ENCODE measurements around the gene NFKBIA. TPM values are rescaled to one million over a fixed set of nuclear protein-coding genes. Genes with fewer than 3 reads are reported as not detected.
"Not testable (repeated sequence)": the region's sequence is repeated elsewhere in the genome, so short reads cannot be mapped to it uniquely, and the experiment has no call there.

Gene NFKBIA
- total RNA-seq, 1 donor from 2014 or later = 78.0 TPM

DNA sequence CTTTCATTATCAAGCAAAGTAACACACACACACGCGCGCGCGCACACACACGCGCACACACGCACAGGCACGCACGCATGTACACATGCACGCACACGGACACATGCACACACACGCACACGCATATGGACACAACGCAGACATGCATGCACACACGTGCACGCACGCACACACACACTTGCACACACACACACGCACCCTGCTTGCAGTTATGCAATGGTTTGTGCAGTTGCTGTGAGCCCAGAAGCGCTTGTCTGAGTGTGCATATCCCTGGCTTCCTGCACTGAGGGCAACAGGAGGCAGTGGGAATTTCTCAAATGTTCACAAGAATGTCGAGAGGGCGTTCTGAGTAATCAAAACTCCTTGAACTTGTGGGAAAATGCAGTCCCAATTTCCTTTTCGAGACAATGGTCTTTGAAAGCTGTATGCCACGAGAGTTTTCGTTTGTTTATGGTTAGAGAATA is 41.6 kb downstream of the NFKBIA start:
- Histone ChIP-seq H3K9me3 (replicated peaks) (no peaks in the 10 kb centered on the region), H3K4me1 (peaks cover 38% of the 10 kb centered on the region), H3K27me3 (ENCODE audit: low read depth) (no peaks in the 10 kb centered on the region), H3K36me3 (no peaks in the 10 kb centered on the region), H3K4me3 (no peak overlapping the region), H3K27ac (replicated peaks) (peak overlapping the region; percentile 46)
- intact Hi-C loops (cut with micrococcal nuclease) = no loop called here
- no peak for DNase-seq
- TF ChIP-seq, protein P1, sequence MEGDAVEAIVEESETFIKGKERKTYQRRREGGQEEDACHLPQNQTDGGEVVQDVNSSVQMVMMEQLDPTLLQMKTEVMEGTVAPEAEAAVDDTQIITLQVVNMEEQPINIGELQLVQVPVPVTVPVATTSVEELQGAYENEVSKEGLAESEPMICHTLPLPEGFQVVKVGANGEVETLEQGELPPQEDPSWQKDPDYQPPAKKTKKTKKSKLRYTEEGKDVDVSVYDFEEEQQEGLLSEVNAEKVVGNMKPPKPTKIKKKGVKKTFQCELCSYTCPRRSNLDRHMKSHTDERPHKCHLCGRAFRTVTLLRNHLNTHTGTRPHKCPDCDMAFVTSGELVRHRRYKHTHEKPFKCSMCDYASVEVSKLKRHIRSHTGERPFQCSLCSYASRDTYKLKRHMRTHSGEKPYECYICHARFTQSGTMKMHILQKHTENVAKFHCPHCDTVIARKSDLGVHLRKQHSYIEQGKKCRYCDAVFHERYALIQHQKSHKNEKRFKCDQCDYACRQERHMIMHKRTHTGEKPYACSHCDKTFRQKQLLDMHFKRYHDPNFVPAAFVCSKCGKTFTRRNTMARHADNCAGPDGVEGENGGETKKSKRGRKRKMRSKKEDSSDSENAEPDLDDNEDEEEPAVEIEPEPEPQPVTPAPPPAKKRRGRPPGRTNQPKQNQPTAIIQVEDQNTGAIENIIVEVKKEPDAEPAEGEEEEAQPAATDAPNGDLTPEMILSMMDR (IDR thresholded peaks at IDR 0.05; ENCODE audit: borderline replicate concordance) = no peak

DNA sequence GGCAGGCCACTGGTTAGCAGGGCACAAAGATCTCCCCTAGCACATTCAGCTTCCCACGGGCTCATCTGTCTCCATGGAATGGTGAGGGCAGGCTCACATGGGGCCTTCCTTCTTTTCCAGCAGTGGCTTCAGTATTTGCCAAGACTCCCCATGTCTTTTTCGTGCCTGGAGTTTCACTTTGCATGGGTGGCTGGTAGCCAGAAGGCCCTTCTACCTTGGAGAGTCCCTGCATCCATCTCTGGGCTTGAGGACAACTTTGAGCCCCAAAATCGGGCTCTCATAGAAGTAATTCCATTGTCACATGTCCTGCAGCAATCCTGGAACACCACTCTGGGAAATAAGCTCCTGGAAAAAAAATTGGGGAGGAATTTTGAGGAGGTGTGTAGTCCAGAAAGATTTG is 42.1 kb downstream of the NFKBIA start:
- TF ChIP-seq, protein P1 (IDR thresholded peaks at IDR 0.05; ENCODE audit: borderline replicate concordance) = no peak
- intact Hi-C loops (cut with micrococcal nuclease) = no loop called here
- Histone ChIP-seq H3K4me3 (no peak overlapping the region), H3K36me3 (no peaks in the 10 kb centered on the region), H3K9me3 (replicated peaks) (no peaks in the 10 kb centered on the region), H3K27ac (replicated peaks) (peak overlapping the region; percentile 46), H3K4me1 (peaks cover 34% of the 10 kb centered on the region), H3K27me3 (ENCODE audit: low read depth) (no peaks in the 10 kb centered on the region)
- no peak for DNase-seq

DNA sequence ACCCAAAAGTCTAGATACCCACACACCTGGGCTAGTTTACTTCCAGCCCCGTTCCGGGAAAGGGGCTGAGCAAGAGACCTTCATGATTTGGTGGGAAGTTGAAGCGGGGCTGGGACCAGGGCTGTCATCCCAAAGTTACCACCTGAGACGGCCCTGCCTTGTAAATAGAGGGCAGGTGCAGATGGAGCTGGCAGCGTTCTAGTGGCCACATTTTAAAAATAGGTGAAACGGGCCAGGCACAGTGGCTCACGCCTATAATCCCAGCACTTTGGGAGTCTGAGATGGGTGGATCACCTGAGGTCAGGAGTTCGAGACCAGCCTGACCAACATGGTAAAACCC is 43.4 kb downstream of the NFKBIA start:
- intact Hi-C loops (cut with micrococcal nuclease) = no loop called here
- no peak for DNase-seq
- H3K36me3 ChIP-seq = no peaks in the 10 kb centered on the region
- TF ChIP-seq, protein P1 (IDR thresholded peaks at IDR 0.05; ENCODE audit: borderline replicate concordance) = no peak
- no peaks in the 10 kb centered on the region for H3K27me3 ChIP-seq (ENCODE audit: low read depth)
- no peaks in the 10 kb centered on the region for H3K9me3 ChIP-seq (replicated peaks)
- H3K4me1 ChIP-seq = peaks cover 34% of the 10 kb centered on the region
- H3K27ac ChIP-seq (replicated peaks) = no peak overlapping the region
- no peak overlapping the region for H3K4me3 ChIP-seq

DNA sequence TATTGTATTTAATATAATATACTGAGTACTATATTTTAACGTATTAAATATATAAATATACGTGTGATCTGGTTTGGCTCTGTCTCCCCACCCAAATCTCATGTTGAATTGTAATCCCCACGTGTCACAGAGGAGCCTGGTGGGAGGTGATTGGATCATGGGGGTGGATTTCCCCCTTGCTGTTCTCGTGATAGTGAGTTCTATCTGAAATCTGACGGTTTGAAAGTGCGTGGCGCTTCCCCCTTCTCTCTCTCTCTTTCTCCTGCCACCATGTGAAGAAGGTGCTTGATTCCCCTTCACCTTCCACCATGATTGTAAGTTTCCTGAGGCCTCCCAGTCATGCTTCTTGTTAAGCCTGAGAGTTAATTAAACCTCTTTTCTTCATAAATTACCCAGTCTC is 44.9 kb downstream of the NFKBIA start:
- H3K27ac ChIP-seq (replicated peaks); H3K4me3 ChIP-seq; DNase-seq; intact Hi-C loops (cut with micrococcal nuclease); H3K36me3 ChIP-seq; H3K27me3 ChIP-seq (ENCODE audit: low read depth); H3K9me3 ChIP-seq (replicated peaks): not testable (repeated sequence)
- peaks cover 27% of the 10 kb centered on the region for H3K4me1 ChIP-seq

DNA sequence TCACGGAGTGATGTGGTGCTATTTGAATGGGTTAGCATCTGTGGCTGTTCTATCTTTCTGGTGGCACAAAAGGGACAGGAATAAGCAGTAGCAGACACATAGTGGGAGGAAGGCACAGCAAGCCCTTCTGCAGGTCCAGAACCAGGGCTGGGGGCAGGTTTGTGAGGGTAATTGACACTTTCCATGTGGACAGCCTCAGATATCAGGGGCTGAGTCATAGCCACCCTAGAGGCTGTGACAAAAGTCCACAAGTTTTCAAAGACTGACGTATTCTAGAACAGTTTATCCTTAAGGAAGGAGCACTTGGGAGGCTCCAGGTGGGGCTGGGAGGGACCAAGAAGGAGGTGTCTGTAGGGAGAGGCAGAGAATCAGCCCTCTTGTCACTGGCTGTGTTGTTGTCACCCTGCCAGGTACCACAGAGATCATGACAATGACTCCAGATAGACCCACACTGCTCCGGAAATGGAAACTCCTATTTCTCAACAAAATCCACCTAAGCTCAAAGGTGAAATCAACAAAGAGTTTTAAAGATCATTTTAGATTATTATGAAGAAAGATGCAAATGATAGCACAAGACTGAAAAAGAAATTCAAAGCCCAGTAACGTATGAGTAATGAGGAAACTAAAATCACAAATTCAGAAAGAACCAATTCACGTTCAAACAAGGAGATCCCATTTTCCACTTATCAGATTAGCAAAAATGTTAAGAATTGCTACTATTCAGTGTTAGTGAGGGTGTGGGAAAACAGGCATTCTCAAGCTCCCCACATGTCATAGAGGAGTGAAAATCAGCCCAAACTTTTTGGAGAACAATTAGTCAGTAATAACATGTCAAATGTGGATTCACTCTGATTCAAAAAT is 48.3 kb downstream of the NFKBIA start:
- H3K4me1 ChIP-seq = peaks cover 28% of the 10 kb centered on the region
- DNase-seq = no peak
- intact Hi-C loops (cut with micrococcal nuclease) = no loop called here
- H3K36me3 ChIP-seq = no peaks in the 10 kb centered on the region
- no peaks in the 10 kb centered on the region for H3K9me3 ChIP-seq (replicated peaks)
- peak overlapping the region; percentile 19 for H3K27ac ChIP-seq (replicated peaks)
- no peak overlapping the region for H3K4me3 ChIP-seq
- H3K27me3 ChIP-seq (ENCODE audit: low read depth) = no peaks in the 10 kb centered on the region
- TF ChIP-seq, protein P1 (IDR thresholded peaks at IDR 0.05; ENCODE audit: borderline replicate concordance) = no peak

DNA sequence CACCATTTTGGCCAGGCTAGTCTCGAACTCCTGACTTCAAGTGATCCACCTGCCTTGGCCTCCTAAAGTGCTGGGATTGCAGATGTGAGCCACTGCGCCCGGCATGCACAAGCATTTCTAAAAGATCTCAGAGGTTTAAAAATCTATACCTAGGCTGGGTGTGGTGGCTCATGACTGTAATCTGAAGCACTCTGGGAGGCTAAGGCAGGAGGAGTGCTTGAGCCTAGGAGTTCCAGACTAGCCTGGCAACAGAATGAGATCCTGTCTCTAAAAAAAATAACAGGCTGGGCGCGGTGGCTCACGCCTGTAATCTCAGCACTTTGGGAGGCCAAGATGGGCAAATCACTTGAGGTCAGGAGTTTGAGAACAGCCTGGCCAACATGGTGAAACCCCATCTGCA is 49.3 kb downstream of the NFKBIA start:
- H3K4me3 ChIP-seq; H3K36me3 ChIP-seq; H3K27ac ChIP-seq (replicated peaks); DNase-seq; intact Hi-C loops (cut with micrococcal nuclease); H3K9me3 ChIP-seq (replicated peaks); H3K27me3 ChIP-seq (ENCODE audit: low read depth): not testable (repeated sequence)
- peaks cover 28% of the 10 kb centered on the region for H3K4me1 ChIP-seq
